ENCODE measurements around the gene DGCR2. TPM values are rescaled to one million over a fixed set of nuclear protein-coding genes. Genes with fewer than 3 reads are reported as not detected.
"Not testable (repeated sequence)": the region's sequence is repeated elsewhere in the genome, so short reads cannot be mapped to it uniquely, and the experiment has no call there.

The DGCR2 gene, protein sequence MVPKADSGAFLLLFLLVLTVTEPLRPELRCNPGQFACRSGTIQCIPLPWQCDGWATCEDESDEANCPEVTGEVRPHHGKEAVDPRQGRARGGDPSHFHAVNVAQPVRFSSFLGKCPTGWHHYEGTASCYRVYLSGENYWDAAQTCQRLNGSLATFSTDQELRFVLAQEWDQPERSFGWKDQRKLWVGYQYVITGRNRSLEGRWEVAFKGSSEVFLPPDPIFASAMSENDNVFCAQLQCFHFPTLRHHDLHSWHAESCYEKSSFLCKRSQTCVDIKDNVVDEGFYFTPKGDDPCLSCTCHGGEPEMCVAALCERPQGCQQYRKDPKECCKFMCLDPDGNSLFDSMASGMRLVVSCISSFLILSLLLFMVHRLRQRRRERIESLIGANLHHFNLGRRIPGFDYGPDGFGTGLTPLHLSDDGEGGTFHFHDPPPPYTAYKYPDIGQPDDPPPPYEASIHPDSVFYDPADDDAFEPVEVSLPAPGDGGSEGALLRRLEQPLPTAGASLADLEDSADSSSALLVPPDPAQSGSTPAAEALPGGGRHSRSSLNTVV
- total RNA-seq = 80.0 TPM

DNA sequence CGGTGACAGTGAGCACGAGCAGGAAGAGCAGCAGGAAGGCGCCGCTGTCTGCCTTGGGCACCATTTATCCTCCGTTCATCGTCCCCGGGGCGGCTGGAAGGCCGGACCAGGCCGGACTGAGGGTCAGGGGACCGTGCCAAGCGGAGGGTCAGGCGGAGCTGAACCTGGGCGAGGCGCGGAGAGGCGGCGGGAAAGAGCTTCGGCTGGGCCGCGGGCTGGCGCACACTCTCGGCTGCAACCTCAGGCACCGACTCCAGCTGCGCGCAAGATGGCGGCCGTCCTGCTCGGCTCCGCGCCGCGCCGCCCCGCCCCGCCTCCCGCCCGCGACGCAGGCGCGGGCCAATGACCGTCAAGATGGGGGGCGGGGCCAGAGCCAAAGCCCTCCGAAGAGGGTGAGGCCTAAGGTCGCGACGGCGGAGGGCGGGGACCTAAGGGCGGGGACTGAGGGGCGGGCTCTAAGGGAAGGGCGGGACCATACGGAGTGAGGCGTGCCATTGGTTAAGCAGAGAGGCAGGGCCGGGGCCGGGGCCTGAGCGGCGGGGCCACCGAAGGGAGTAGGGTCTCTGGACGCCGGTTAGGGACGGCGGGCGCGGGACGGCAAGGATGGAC is at the start of gene DGCR2:
Gene DGCR2 (minus strand): TSS at position 270 of the 609 bp plus-strand sequence. CDS start 206 bp downstream, at position 64.
- DNase-seq (ENCODE audit: low read depth in 2 of 3, low spot score in 2 of 3) = peak; percentile 90 to 98 (median 96)

DNA sequence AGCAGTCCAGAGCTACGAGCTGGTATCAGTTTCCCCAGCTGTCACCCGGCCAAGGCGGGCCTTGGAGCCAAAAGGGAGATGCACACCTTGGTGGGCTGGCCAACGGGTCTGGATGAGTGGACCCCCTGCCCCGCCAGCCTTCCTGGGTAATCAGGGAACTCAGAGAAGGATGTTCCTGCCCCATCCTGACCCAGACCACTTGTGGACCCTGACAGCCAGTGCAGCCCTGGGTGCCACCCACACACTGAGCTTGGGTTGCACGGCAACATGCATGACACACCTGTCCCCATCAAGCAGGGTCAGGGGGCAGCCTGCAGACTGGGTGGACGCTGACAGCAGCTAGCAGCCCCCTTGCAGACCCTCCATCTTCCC is 47.7 kb upstream of the DGCR2 start:
- no peak for DNase-seq (ENCODE audit: low read depth in 2 of 3, low spot score in 2 of 3)

DNA sequence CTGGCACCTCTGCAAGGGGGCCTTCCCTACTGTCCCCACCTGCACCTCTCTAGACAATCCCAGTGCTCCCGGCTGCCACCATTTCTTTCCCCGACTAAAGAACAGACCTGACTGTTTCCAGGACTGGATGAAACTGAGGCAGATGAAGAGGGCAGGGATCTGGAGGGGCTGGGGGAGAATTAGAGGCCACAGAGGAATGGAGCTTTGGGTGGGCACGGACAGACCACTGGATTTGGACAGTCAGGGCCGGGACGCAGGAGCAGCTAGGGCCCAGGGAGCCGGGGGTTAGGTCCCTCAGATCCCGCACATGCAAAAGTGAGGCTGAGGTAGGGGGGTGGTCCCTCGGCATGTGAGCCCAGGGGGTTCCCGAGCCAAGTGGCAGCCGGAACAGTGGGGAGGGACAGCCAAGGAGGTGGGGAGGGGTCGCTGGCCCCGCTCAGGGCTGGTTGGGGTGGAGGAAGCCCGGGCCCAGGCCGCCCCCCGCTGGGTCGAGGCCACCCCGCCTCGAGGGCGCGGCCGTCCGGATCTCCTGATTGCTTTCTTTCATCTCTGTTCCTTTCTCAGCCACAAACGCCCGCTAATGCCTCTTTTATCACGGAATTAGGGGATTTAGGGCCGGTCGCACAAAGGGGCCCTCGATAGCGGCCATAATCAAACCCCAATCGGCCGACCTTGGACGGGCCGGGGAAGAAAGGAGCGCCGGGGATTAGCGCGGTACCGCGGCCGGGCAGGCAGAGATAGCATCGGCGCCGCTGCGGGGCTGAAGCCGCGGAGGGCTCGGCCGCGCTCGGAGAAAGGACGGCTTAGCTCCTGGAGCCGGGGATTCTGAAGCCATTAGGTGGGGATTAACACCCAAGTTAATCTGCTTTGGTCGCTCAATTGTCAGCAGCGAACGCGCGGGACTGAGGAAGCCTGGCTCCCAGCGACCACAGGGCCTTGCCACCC is 47.1 kb upstream of the DGCR2 start:
- no peak for DNase-seq (ENCODE audit: low read depth in 2 of 3, low spot score in 2 of 3)

DNA sequence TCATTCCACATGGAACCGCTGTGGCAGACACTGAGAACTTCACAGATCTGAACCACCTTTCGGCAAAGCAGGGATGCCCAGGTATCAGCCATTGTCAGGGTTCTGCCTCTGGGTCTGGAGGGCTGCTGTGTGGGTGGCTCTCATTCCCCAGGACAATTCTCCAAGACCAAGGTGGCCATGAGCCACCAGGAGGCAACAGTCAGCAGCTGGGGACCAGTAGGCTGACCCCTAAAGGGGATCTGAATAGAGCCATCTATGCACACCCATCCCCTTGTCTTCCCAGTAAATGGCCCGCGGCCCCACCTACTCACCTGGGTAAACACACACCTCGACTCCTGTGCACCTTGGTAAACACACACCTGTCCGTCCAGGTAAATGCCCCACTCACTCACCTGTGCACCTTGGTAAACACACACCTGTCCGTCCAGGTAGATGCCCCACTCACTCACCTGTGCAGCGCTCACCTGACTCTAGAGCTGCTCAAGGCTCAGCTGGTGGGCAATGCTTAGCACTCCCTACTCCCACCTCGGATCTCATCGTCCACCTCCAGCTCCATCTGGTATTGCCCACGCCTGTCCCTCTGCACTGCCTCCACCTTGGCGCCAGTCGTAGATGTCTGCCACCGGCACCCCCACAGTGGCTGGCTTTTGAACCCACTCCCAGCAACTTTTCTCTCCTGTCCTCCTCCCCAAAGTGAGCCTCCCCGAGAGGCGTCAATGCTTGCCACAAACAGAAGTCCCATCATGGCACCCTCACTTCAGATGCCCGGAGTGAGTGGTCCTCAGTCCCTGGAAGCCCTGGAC is 46.1 kb upstream of the DGCR2 start:
- no peak for DNase-seq (ENCODE audit: low read depth in 2 of 3, low spot score in 2 of 3)

DNA sequence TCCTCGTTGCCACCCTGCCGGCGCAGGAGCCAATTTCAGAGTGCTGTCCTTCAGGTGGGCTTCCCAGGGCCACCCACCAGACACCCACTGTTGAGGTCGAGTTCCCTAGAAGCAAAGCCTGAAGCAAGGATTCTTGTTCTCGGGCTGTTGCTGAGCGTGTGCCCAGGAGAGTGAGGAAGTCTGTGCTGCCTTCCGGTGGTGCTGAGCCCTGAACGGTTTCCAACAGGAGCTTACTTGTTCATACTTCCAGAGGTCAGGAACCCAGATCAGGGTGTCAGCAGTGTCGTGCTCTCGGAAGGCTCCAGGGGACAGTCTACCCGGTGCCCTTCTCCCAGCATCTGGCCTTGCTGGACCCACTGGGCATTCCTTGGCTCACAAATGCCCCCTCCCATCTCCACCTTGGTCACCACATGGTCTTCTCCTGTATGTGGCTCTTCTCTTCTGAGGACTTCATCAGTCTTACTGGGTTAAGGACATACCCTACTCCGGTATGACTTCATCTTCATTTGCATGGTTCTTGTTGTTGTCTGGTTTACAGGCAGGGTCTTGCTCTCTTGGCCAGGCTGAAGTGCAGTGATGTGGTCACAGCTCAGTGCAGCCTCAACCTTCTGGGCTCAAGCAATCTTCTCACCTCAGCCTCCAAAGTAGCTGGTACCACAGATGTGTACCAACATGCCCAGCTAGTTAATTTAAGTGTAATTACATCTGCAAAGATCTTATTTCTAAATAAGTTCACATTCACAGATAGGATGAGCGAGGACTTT is 45.1 kb upstream of the DGCR2 start:
- DNase-seq (ENCODE audit: low read depth in 2 of 3, low spot score in 2 of 3) = no peak

DNA sequence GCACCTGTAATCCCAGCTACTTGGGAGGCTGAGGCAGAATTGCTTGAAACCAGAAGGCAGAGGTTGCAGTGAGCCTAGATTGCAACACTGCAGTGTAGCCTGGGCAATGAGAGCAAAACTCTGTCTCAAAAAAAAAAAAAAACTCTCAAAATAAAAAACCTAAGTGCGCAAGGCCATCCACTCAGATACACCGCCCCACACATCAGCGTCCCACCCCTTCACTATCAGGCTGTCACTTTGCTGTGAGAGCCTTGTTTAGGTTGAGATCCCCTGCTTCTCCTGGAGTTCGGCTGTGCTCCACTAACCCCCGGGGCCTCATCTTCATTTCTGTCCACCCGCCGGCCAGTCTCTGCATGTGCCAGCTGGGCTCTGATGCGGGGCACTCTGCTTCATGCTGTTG is 44.2 kb upstream of the DGCR2 start:
- no peak for DNase-seq (ENCODE audit: low read depth in 2 of 3, low spot score in 2 of 3)

DNA sequence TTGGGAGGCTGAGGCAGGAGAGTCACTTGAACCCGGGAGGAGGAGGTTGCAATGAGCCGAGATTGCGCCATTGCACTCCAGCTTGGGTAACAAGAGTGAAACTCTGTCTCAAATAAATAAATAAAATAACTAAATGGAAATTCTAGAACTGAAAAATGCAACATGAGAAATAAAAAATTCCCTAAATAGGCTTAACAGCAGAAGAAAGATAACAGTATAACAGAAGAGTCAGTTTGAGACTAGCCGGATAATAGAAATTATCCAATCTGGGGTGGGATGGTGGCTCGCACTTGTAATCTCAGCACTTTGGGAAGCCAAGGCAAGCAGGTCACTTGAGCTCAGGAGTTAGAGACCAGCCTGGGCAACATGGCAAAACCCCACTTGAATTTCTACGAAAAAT is 42.2 kb upstream of the DGCR2 start:
- no peak for DNase-seq (ENCODE audit: low read depth in 2 of 3, low spot score in 2 of 3)

DNA sequence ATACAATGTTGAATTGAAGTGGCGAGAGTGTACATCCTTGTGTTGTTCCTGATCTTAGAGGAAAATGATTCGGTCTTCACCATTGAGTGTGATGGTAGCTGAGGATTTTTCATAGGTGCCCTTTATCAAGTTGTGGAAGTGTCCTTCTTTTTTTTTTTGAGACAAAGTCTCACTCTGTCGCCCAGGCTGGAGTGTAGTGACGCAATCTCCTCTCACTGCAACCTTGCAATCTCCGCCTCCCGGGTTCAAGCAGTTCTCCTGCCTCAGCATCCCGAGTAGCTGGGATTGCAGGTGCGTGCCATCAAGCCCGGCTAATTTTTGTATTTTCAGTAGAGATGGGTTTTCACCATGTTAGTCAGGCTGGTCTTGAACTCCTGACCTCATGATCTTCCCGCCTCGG is 36.4 kb upstream of the DGCR2 start:
- DNase-seq (ENCODE audit: low read depth in 2 of 3, low spot score in 2 of 3) = not testable (repeated sequence)

DNA sequence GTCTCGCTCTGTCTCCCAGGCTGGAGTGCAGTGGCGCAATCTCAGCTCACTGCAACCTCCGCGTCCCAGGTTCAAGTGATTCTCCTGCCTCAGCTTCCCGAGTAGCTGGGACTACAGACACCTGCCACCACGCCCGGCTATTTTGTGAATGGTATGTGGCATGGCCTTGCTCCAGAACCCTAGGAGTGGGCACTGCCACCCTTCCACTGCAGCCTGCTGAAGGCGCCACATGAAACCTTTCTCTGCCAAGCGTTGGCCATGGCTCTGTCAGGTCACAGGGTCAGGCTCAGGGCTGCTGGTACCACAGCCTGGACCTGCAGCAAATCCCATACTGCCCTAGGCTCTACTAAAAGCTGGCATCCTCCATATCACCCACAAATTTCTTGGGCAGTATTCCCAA is 33.9 kb upstream of the DGCR2 start:
- not testable (repeated sequence) for DNase-seq (ENCODE audit: low read depth in 2 of 3, low spot score in 2 of 3)

DNA sequence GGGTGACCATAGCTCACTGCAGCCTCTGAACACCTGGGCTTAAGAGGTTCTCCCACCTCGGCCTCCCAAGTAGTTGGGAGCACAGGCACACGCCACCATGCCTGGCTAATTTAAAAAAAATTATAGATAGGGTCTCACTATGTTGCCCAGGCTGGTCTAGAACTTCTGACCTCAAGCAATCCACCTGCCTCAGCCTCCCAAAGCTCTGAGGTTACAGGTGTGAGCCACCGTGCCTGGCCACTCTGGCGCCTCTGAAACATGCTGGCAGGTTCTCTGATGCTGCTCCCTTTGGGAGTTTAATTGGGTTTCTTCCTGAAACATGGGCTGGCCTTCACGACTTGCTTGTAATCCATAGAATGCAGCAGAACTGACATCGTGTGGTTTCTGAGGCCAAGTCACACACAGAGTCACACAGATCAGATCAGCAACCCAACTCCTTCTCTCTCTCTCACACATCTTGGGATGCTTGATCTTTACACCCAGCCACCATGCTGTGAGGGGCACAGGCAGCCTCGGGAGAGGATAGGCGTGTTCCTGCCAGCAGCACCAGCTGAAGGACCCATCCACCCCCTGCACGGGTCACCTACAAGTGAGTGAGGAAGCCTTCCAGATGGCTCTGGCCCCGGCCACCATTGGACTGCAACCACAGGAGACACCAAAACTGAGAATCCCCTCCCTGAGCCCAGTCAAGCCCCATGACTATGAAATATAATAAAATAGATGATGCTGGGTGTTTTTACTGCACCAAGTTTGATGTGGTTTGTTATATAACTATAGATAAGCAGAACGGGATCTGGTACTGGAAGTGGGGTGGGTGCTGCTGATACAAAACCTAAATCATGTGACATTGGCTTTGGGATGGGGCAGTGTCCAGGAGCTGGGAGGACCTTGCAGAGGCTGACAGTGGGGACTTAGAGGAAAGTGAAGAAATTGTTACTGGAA is 31.0 kb upstream of the DGCR2 start:
- no peak for DNase-seq (ENCODE audit: low read depth in 2 of 3, low spot score in 2 of 3)

DNA sequence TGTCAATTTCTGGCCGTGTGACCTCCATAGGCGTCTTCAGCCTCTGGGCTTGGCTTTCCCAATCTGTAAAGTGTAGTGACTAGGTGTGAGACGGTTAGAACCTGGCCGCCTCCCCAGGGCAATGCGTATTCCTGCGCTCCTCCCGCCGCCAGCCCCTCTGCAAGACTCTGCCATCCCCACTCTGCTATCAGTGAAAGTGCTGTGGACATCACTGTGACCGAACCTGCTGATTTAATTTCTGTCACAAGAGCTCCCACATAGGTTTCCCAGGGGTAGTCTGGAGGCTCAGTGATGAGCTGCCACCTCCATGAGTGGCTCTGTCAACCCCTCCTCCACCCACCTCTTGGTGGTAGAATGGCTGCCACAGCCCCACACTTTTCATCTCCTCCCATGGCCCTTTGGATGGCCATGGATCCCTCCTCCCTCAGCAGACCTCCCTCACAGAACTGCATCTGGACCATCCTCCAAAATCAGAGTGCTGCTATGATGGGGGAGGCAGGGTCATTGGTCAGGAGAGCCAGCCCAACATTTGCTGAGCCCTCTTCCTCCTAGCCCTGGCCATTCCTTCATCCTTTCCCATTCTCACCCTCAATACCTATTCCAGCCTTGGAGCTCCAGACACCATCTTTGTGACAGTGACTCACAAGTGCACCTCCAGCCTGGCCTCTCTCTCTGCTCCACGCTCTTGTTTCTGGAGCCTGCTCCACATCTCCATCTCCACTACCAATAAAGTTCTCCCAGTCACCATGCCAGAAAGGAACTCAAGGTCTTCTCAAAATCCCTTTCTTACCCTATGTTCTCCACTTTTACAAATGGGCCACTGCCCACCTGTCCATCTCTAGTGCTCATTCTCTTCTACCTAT is 29.3 kb upstream of the DGCR2 start:
- DNase-seq (ENCODE audit: low read depth in 2 of 3, low spot score in 2 of 3) = no peak

DNA sequence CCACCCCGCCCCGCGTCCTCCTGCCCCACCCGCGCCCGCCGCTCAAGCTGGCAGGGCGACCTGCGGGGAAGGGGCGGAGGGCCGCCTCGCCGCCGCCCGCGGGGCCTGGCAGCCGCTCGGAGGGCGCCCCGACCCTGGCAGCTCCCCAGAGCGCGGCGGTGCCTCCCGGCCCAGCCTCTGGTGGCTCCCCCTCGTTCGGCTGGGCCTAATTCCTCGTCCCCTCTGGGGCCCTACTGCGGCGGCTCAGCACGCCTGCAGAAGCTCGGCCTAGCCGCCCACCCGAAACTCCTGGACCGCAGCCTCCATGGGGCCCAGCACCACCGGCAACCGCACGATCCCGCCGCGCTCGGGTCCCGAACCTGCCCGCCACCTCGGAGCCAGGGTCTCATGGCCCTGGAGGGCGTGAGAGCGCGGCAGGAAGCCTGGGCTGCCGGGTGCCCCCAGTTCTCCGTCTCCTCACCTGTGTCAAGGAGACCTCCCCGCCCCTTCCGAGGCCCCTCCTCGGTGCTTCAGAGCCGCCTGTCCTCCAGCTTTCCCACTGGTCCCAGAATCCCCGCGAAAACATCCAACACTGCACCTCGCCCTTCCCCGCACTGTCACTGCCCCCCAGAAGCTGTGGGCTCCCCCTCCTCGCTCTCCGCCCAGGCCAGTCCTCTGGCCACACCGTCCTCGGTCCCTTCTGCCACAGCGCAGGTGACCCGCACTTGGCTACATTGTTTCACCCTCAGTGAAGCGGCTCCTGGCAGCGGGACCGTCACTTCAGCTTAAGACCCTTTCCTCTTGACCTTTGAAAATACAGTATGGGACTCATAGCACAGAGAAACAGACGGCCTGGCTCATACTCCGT is 28.5 kb upstream of the DGCR2 start:
- DNase-seq (ENCODE audit: low read depth in 2 of 3, low spot score in 2 of 3) = no peak

DNA sequence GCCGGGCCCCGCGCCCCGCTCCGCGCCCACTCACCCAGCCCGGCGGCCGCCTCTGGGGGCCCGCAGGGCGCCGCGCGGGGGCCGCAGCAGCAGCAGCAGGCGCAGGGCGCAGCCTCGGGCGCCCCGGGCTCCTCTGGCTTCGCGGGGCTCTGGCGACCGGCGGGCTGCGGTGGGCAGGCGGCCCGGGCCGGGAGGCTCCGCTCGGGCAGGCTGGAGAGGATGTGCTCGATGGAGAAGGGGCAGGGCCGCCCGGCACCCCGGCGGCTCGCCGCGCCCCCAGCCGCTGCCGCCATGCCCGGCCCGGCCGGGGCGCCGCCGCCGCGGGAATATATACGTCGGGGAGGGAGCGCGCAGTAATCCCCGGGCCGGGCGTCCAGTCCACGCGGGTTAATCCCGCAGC is 27.8 kb upstream of the DGCR2 start, which contains the start of gene GSC2:
Gene GSC2 (minus strand): TSS at position 302 of the 400 bp plus-strand sequence. CDS start 9 bp downstream, at position 293.
- DNase-seq (ENCODE audit: low read depth in 2 of 3, low spot score in 2 of 3) = no peak

DNA sequence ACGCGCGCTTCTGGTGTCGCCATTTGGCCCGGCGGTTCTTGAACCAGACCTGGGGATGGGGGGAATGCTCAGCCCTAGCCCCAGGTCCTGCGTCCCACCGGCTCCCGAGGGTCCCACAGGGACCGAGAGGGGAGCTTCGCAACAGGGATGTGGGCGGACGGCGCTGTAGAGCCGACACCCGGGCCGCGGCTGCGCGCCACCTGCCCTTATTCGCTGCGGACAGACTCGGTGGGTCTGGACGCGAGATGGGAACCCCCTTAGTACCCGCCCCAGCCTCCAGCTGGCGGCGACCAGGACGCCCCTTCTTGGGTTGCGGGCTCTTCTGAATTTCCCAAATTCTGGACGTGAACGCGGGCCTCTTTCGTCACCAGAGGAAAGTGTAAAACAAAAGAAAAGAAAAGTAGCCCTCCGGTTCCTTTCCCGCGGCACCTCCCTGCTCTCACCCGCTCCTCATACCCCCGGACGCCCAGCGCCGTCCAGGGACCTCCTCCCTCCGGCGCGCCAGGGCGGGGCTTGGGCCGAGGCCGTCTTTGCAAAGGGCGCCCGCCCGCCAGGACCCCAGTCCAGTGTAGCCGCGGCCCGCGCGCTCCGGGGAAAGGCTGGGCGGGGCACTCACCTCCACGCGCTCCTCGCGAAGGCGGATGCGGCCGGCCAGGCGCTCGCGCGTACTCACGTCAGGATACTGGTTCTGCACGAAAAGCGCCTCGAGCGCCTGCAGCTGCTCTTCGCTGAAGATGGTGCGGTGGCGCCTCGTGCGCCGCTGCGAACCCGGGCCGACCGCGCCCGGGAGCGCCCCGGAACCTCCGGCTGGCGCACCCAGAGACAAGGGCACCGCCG is 27.1 kb upstream of the DGCR2 start:
- DNase-seq (ENCODE audit: low read depth in 2 of 3, low spot score in 2 of 3) = peak in 1 of 3 donors; percentile 26

DNA sequence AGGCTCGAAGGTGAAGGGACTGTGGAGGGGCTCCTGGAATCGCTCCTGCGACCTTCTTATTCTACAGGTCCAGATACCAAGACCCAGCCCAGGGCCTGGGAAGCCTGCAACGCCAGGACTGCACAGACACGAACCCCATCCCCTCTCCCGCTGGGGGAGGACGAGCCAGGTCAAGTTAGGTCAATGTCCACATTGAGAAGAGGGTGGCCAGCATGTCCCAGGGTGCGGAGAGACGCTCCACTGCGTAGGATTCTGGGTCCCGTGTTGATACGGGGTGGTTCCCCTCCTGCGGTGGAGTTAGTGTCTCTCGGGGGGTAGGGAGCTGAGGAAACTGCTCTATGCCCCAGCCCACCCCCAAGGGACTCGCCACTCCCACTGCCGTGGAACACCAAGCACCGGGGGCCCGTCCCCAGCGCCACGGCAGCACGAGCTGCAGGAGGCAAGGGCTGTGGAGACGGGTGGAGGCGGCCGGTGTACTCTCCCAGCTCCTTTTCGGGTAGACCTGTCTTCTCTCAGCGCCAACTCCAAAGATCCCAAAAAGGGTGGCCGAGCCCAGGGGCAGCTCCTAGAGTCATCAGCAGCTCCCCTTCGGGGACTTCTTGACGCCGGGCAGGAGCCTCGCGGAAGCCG is 26.3 kb upstream of the DGCR2 start:
- DNase-seq (ENCODE audit: low read depth in 2 of 3, low spot score in 2 of 3) = no peak
